Glutamatergic neuron (in vitro differentiated cells): ENCODE data around the gene TIFAB. TPM values are rescaled to one million over a fixed set of nuclear protein-coding genes. Genes with fewer than 3 reads are reported as not detected.

Source experiments
- DNase-seq: peaks from one replicate; pipeline ENCODE4 v3.0.0; 2022
- H3K27ac Mint-ChIP-seq: one replicate; pipeline ENCODE4 v1.8.0; 2020; ENCODE audit warnings: mild to moderate bottlenecking, mixed read lengths, inconsistent platforms; ENCODE audit not compliant: unreplicated experiment
- H3K27me3 Mint-ChIP-seq: one replicate; pipeline ENCODE4 v1.8.0; 2020; ENCODE audit warnings: mild to moderate bottlenecking, moderate library complexity, mixed read lengths, inconsistent platforms; ENCODE audit not compliant: unreplicated experiment
- H3K36me3 Mint-ChIP-seq: one replicate; pipeline ENCODE4 v1.8.0; 2020; ENCODE audit warnings: mild to moderate bottlenecking, mixed read lengths, inconsistent platforms; ENCODE audit not compliant: unreplicated experiment
- H3K4me1 Mint-ChIP-seq: one replicate; pipeline ENCODE4 v1.8.0; 2020; ENCODE audit warnings: mild to moderate bottlenecking, low read depth, mixed read lengths, inconsistent platforms; ENCODE audit not compliant: unreplicated experiment
- H3K4me3 Mint-ChIP-seq: one replicate; pipeline ENCODE4 v1.8.0; 2020; ENCODE audit warnings: mild to moderate bottlenecking, mixed read lengths, inconsistent platforms; ENCODE audit not compliant: unreplicated experiment
- H3K9me3 Mint-ChIP-seq: one replicate; pipeline ENCODE4 v1.8.0; 2020; ENCODE audit warnings: mild to moderate bottlenecking, moderate library complexity, mixed read lengths, inconsistent platforms; ENCODE audit not compliant: unreplicated experiment
- CTCF ChIP-seq: fragments of 200-600 bp; sonication (generic); IDR thresholded peaks from one replicate; pipeline ENCODE4 v1.5.0; 2021; ENCODE audit not compliant: partially characterized antibody, unreplicated experiment
- total RNA-seq: library from RNA; stranded (reverse); fragmentation: NEBNext Ultra II Directional; extraction: Animal tissue kit (Norgen Biotek cat#: 25700); gene quantifications from one replicate; pipeline ENCODE4 v1.2.1, GENCODE V29; 2021; ENCODE audit not compliant: unreplicated experiment

TIFAB gene
- total RNA-seq, 1 donor from 2014 or later: not detected

DNA sequence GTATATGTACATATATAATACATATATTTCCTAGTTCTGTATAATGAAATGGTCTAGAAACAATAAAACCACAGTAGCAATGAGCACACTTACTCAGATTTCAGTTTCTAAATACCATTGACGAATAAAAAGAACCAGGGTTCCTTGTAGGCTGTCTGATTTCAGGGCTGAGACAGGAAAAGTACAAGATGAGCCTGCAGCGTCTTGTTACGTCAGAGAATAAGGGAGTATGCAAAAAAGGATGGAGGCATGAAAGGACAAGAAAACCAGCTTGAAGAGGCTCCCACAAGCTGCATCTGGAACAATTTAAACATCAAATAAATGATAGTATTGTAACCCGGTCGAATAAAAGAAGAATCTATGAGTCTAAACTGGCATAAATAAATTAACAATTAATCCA, 17.8 kb upstream of the TIFAB start:
- DNase-seq: no peak
- TF ChIP-seq CTCF: no peak
- H3K4me1 Mint-ChIP-seq: peaks cover 26% of the 10 kb centered on the region
- peaks cover 7% of the 10 kb centered on the region for H3K27me3 Mint-ChIP-seq
- peaks cover 7% of the 10 kb centered on the region for H3K9me3 Mint-ChIP-seq
- H3K36me3 Mint-ChIP-seq: no peaks in the 10 kb centered on the region
- no peak overlapping the region for H3K4me3 Mint-ChIP-seq
- H3K27ac Mint-ChIP-seq: no peak overlapping the region

DNA sequence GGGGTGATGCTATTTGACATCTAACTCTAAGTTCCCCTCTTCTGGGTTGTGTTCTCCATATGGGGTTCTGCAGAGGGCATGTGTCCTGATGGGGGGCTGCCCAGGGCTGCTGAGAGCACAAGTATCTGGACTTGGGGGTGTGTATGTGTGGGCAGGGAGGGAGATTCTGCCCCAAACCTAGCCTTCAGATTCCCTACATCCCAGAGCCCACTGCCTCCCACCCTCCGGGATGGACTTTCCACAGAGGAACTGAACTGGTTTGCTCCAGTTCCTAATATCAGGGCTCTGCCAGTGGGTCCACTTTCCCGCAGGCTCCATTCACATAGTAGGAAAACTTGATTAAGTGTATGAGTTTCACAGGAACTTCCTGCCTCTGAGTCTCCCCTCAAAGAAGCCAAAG, 16.4 kb upstream of the TIFAB start:
- Mint-ChIP-seq H3K36me3 (no peaks in the 10 kb centered on the region), H3K27ac (no peak overlapping the region), H3K4me3 (no peak overlapping the region), H3K9me3 (peaks cover 7% of the 10 kb centered on the region), H3K4me1 (peaks cover 21% of the 10 kb centered on the region), H3K27me3 (peaks cover 7% of the 10 kb centered on the region)
- DNase-seq: no peak
- TF ChIP-seq CTCF: no peak

DNA sequence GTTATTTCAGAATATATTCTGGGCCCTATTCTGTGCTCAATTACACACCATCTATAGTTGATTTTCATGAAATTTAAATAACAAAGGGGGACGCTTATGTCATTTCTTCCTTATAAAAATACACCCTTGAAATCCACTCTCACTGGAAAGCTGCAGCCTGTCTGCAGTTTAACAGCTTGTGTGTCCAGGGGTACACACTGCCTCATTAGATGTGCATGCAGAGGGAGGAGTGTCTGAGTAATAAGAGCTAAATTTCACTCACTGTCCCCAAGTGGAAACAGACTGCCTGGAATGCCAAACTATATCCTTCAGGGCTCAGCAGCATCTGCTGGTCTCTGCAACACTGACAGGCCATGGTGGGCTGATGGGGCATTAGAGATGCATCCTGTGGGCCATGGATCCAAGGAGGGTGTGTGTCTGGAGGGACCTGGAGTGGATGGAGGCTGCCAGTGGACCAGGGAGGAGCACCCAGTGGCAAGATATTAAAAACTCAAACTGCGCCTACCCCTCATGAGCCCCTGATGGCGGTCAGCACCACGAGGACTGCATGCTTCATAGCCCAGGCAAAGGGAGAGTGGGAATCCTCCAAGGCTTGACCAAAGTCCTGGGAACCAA, 15.8 kb upstream of the TIFAB start:
- Mint-ChIP-seq H3K9me3 (peaks cover 7% of the 10 kb centered on the region), H3K27ac (no peak overlapping the region), H3K4me1 (peaks cover 21% of the 10 kb centered on the region), H3K27me3 (peaks cover 7% of the 10 kb centered on the region), H3K4me3 (no peak overlapping the region), H3K36me3 (no peaks in the 10 kb centered on the region)
- TF ChIP-seq CTCF: no peak
- DNase-seq: no peak

- peaks cover 7% of the 10 kb centered on the region for H3K9me3 Mint-ChIP-seq
- H3K27ac Mint-ChIP-seq: no peak overlapping the region
- TF ChIP-seq CTCF: no peak
- DNase-seq: no peak
- no peaks in the 10 kb centered on the region for H3K36me3 Mint-ChIP-seq
- peaks cover 25% of the 10 kb centered on the region for H3K4me1 Mint-ChIP-seq
- peak overlapping the region; percentile 42 for H3K4me3 Mint-ChIP-seq
- H3K27me3 Mint-ChIP-seq: peaks cover 7% of the 10 kb centered on the region
These were observed 15.0 kb upstream of the TIFAB start for GRCh38 chr5:135467051-135467625.
